H1 (cell line): Measurements from ENCODE around the gene CDYL2. TPM values are rescaled to one million over a fixed set of nuclear protein-coding genes. Genes with fewer than 3 reads are reported as not detected.

ENCODE experiments used
- CTCF ChIA-PET: fragments of 300-600 bp; sonication (Branson Sonifier 250); formaldehyde crosslinking; loops from one replicate; lab custom pipeline; 2021; ENCODE audit not compliant: partially characterized antibody; lab: Charles Lee
- POLR2A ChIA-PET: fragments of 300-600 bp; sonication (Branson Sonifier 250); formaldehyde crosslinking; loops from one replicate; lab custom pipeline; 2021; ENCODE audit warnings: inconsistent platforms; ENCODE audit not compliant: partially characterized antibody; lab: Charles Lee
- DNase-seq, 2 experiments: peaks; one replicate each; pipeline versions ENCODE4 v3.0.0 to v3.0.0-alpha.2; 2010 to 2022; ENCODE audit warnings: low spot score in 2 of 2, low read depth in 1 of 2, mixed read lengths in 1 of 2
- FAIRE-seq: peaks from 2 replicates; lab custom pipeline; 2011; peaks lifted over from hg19 to GRCh38; lab: Jason Lieb, UNC
- H2AFZ ChIP-seq: 2 replicates; pipeline ENCODE4 v1.8.1; 2012; ENCODE audit warnings: low read length, inconsistent platforms
- H2AK5ac ChIP-seq: 2 replicates; pipeline ENCODE4 v1.6.1; 2013; ENCODE audit warnings: low read depth, low read length
- H2BK120ac ChIP-seq: replicated peaks from 2 replicates; pipeline ENCODE3; 2013; ENCODE audit warnings: low read depth, low read length, inconsistent platforms
- H2BK12ac ChIP-seq: 2 replicates; pipeline ENCODE4 v1.6.1; 2013; ENCODE audit warnings: low read depth, low read length
- H2BK15ac ChIP-seq: 2 replicates; pipeline ENCODE4 v1.6.1; 2013; ENCODE audit warnings: low read length
- H2BK20ac ChIP-seq: 2 replicates; pipeline ENCODE4 v1.6.1; 2013; ENCODE audit warnings: low read length
- H2BK5ac ChIP-seq: 2 replicates; pipeline ENCODE4 v1.6.1; 2013; ENCODE audit warnings: low read depth, low read length
- H3K14ac ChIP-seq: 2 replicates; pipeline ENCODE4 v1.6.1; 2013; ENCODE audit warnings: inconsistent platforms; ENCODE audit not compliant: insufficient read length
- H3K18ac ChIP-seq: 2 replicates; pipeline ENCODE4 v1.6.1; 2013; ENCODE audit warnings: low read length; ENCODE audit errors: extremely low read depth
- H3K23ac ChIP-seq: 2 replicates; pipeline ENCODE4 v1.6.1; 2013; ENCODE audit warnings: inconsistent platforms; ENCODE audit not compliant: insufficient read length
- H3K23me2 ChIP-seq: 2 replicates; pipeline ENCODE4 v1.6.1; 2013; ENCODE audit warnings: low read depth, low read length
- H3K27ac ChIP-seq: 2 replicates; pipeline ENCODE4 v1.6.1; 2011; ENCODE audit warnings: low read depth, low read length, inconsistent platforms
- H3K27me3 ChIP-seq, 4 experiments: replicated peaks in 1 of 4; 1 replicate in 1 of 4; 2 replicates in 3 of 4; pipeline versions ENCODE4 v1.6.1 to v1.8.1; 2011 to 2013; ENCODE audit warnings: low read length in 3 of 4, mild to moderate bottlenecking in 3 of 4, inconsistent platforms in 2 of 4, mixed read lengths in 2 of 4, moderate library complexity in 1 of 4; ENCODE audit not compliant: control insufficient read depth in 3 of 4, insufficient read depth in 3 of 4; ENCODE audit errors: extremely low read depth in 1 of 4
- H3K36me3 ChIP-seq, 4 experiments: 2 replicates each; pipeline versions ENCODE4 v1.6.1 to v1.8.1; 2011 to 2013; ENCODE audit warnings: mild to moderate bottlenecking in 4 of 4, low read length in 3 of 4, moderate library complexity in 2 of 4, control low read depth in 1 of 4, inconsistent platforms in 1 of 4; ENCODE audit not compliant: insufficient read depth in 4 of 4, control insufficient read depth in 2 of 4
- H3K4ac ChIP-seq: replicated peaks from 2 replicates; pipeline ENCODE3; 2013; ENCODE audit warnings: low read length, low read depth, mixed read lengths, inconsistent platforms; ENCODE audit not compliant: insufficient read length
- H3K4me1 ChIP-seq, 4 experiments: replicated peaks in 1 of 4; 1 replicate in 1 of 4; 2 replicates in 3 of 4; pipeline versions ENCODE4 v1.6.1 to v1.8.1; 2011 to 2013; ENCODE audit warnings: low read length in 3 of 4, inconsistent platforms in 2 of 4, mixed read lengths in 1 of 4; ENCODE audit not compliant: insufficient read depth in 4 of 4, control insufficient read depth in 3 of 4
- H3K4me2 ChIP-seq, 2 experiments: 2 replicates each; pipeline versions ENCODE4 v1.6.1 to v1.8.1; 2011 to 2013; ENCODE audit warnings: low read depth in 2 of 2, low read length in 2 of 2, control low read depth in 1 of 2, inconsistent platforms in 1 of 2, mild to moderate bottlenecking in 1 of 2; ENCODE audit not compliant: insufficient read depth in 1 of 2
- H3K4me3 ChIP-seq, 4 experiments: fragments of 200-600, 300-600 bp in 1 of 4; sonication (generic), shearing (Covaris generic), sonication (Bioruptor Twin) in 1 of 4; 2 replicates each; pipeline versions ENCODE4 v1.5.1 to v1.8.1; 2011 to 2016; ENCODE audit warnings: low read length in 4 of 4, low read depth in 3 of 4, control low read depth in 2 of 4, inconsistent platforms in 2 of 4, mild to moderate bottlenecking in 2 of 4, mixed read lengths in 1 of 4, moderate library complexity in 1 of 4; ENCODE audit not compliant: insufficient read depth in 2 of 4; ENCODE audit errors: extremely low read depth in 1 of 4
- H3K56ac ChIP-seq: replicated peaks from 2 replicates; pipeline ENCODE3; 2013; ENCODE audit warnings: low read depth, mild to moderate bottlenecking, mixed read lengths, low read length, inconsistent platforms; ENCODE audit not compliant: insufficient read length
- H3K79me1 ChIP-seq: 2 replicates; pipeline ENCODE4 v1.6.1; 2013; ENCODE audit warnings: low read depth, low read length, control low read depth
- H3K79me2 ChIP-seq, 2 experiments: 2 replicates each; pipeline versions ENCODE4 v1.6.1 to v1.8.1; 2012 to 2013; ENCODE audit warnings: low read length in 2 of 2, mild to moderate bottlenecking in 2 of 2, inconsistent platforms in 1 of 2; ENCODE audit not compliant: insufficient read depth in 2 of 2, control insufficient read depth in 1 of 2
- H3K9ac ChIP-seq, 4 experiments: replicated peaks in 1 of 4; 1 replicate in 1 of 4; 2 replicates in 3 of 4; pipeline versions ENCODE4 v1.6.1 to v1.8.1; 2011 to 2013; ENCODE audit warnings: low read depth in 3 of 4, low read length in 3 of 4, control low read depth in 2 of 4, mild to moderate bottlenecking in 2 of 4, moderate library complexity in 2 of 4, inconsistent platforms in 1 of 4; ENCODE audit errors: extremely low read depth in 1 of 4
- H3K9me3 ChIP-seq, 2 experiments: 2 replicates each; pipeline versions ENCODE4 v1.6.1 to v1.8.1; 2012 to 2013; ENCODE audit warnings: mild to moderate bottlenecking in 2 of 2, moderate library complexity in 2 of 2, control low read depth in 1 of 2, inconsistent platforms in 1 of 2, low read depth in 1 of 2, low read length in 1 of 2, mixed read lengths in 1 of 2; ENCODE audit not compliant: insufficient read depth in 2 of 2
- H4K20me1 ChIP-seq, 2 experiments: replicated peaks in 1 of 2; 2 replicates each; pipeline versions ENCODE3 to v1.8.1; 2011 to 2013; ENCODE audit warnings: inconsistent platforms in 2 of 2, low read length in 2 of 2, mild to moderate bottlenecking in 1 of 2; ENCODE audit not compliant: insufficient read depth in 2 of 2, control insufficient read depth in 1 of 2
- H4K5ac ChIP-seq: 2 replicates; pipeline ENCODE4 v1.6.1; 2013; ENCODE audit warnings: low read length, low read depth, mixed read lengths, inconsistent platforms; ENCODE audit not compliant: insufficient read length
- H4K8ac ChIP-seq: 2 replicates; pipeline ENCODE4 v1.8.0; 2013; ENCODE audit warnings: mild to moderate bottlenecking, moderate library complexity, low read length, inconsistent platforms; ENCODE audit not compliant: insufficient read depth; ENCODE audit errors: extremely low read depth
- H4K91ac ChIP-seq: replicated peaks from 2 replicates; pipeline ENCODE3; 2013; ENCODE audit warnings: low read length, mixed read lengths, inconsistent platforms; ENCODE audit not compliant: insufficient read length
- BCL11A ChIP-seq, 2 experiments: IDR thresholded peaks; one replicate each; pipeline ENCODE4 v1.6.1; 2011; ENCODE audit warnings: low read depth in 2 of 2, low read length in 2 of 2, mild to moderate bottlenecking in 2 of 2
- HDAC2 ChIP-seq, 2 experiments: fragments of 300-600 bp in 1 of 2; sonication (generic) in 1 of 2; IDR thresholded peaks; 2 replicates each; pipeline ENCODE4 v1.6.1; 2011 to 2012; ENCODE audit warnings: low read depth in 2 of 2, low read length in 2 of 2, mild to moderate bottlenecking in 2 of 2, moderate library complexity in 2 of 2, borderline replicate concordance in 1 of 2, inconsistent platforms in 1 of 2
- RAD21 ChIP-seq, 2 experiments: IDR thresholded peaks in 1 of 2; conservative IDR thresholded peaks in 1 of 2; 2 replicates each; pipeline ENCODE4 v1.6.1; 2011; ENCODE audit warnings: low read depth in 2 of 2, low read length in 2 of 2, improper control_type of control experiment in 1 of 2, inconsistent platforms in 1 of 2, mild to moderate bottlenecking in 1 of 2, moderate library complexity in 1 of 2
- RFX5 ChIP-seq: IDR thresholded peaks from 2 replicates; pipeline ENCODE4 v1.6.1; 2011; ENCODE audit warnings: low read depth, low read length, improper control_type of control experiment, borderline replicate concordance
- SIN3A ChIP-seq, 2 experiments: IDR thresholded peaks in 1 of 2; conservative IDR thresholded peaks in 1 of 2; 2 replicates each; pipeline ENCODE4 v1.6.1; 2011 to 2012; ENCODE audit warnings: low read length in 2 of 2, improper control_type of control experiment in 1 of 2, low read depth in 1 of 2, mild to moderate bottlenecking in 1 of 2
- TCF12 ChIP-seq: IDR thresholded peaks from 2 replicates; pipeline ENCODE4 v1.6.1; 2011; ENCODE audit warnings: low read depth, mild to moderate bottlenecking, low read length
- TEAD4 ChIP-seq: IDR thresholded peaks from 2 replicates; pipeline ENCODE4 v1.6.1; 2012; ENCODE audit warnings: low read depth, low read length, inconsistent platforms, mixed read lengths
- WGBS, 2 experiments: shearing (Covaris generic) in 1 of 2; methylation state at CpG; one replicate each; pipeline versions ENCODE4 v1.1.6 to v1.1.7; 2013 to 2015; ENCODE audit warnings: low lambda C conversion rate in 2 of 2, mixed read lengths in 2 of 2, inconsistent platforms in 1 of 2, low coverage in 1 of 2, missing lambda C conversion rate in 1 of 2; ENCODE audit not compliant: insufficient replicate concordance in 2 of 2, insufficient coverage in 1 of 2, insufficient read length in 1 of 2; ENCODE audit errors: extremely low coverage in 1 of 2, missing lambda C conversion rate in 1 of 2; 5-methylcytosine and 5-hydroxymethylcytosine counted together
- polyA plus RNA-seq, 7 experiments: library from polyadenylated mRNA; depleted of rRNA in 3 of 7; stranded (reverse) in 5 of 7; unstranded in 2 of 7; fragments of >200 nt in 5 of 7; fragments of 200-250 nt in 2 of 7; gene quantifications; 1 replicate in 5 of 7; 2 replicates in 1 of 7; 4 replicates in 1 of 7; pipeline versions ENCODE4 v1.2.1 to v1.2.3, GENCODE V29; 2011 to 2013; ENCODE audit warnings: missing spikeins in 2 of 7, mixed read lengths in 2 of 7
- total RNA-seq: library from RNA; stranded (reverse); fragmentation: NEBNext Ultra II Directional; extraction: Animal tissue kit (Norgen Biotek cat#: 25700); gene quantifications from 2 replicates; pipeline ENCODE4 v1.2.1, GENCODE V29; 2021

CDYL2 gene
- total and polyA plus RNA-seq, 2 of the 8 experiments (the other 6 are each of a cell fraction or from before 2014, with no cell fraction given), result 0.33 to 5.3 TPM

DNA sequence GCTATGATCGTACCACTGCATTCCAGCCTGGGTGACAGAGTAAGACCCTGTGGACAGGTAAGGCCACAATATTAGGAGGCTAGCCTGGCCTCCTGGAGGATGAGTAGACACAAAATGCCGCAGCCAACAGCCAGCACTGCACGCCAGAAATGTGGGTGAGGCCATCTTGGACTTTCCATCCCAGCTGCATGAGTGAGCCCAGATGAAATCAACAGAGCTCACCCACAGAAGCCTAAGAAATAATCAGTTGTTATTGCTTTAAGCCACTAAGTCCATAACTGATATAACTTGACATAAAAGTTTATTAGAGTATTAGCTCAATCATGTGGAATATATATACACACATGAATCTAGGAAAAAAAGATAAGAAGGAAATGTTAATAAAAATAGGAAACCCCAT lies 101.7 kb downstream of the CDYL2 start:
- Histone ChIP-seq H2AK5ac (0 out of 2 replicates have a peak overlapping the region, but pooled peaks have one; percentile 24), H3K23ac (no peak overlapping the region), H3K4me3 (no peak overlapping the region), H3K9me3 (peaks cover 10 to 37% of the 10 kb centered on the region in 2 experiments; a peak in 3 of 4 replicates), H2BK20ac (no peak overlapping the region), H3K36me3 (no peaks in the 10 kb centered on the region), H4K91ac (no peak overlapping the region), H2BK120ac (no peak overlapping the region), H4K20me1 (no peaks in the 10 kb centered on the region), H3K27ac (no peak overlapping the region), H2BK15ac (no peak overlapping the region), H3K79me1 (no peaks in the 10 kb centered on the region), H3K4ac (no peak overlapping the region), H2BK12ac (no peak overlapping the region), H3K79me2 (no peaks in the 10 kb centered on the region), H3K27me3 (no peaks in the 10 kb centered on the region), H2AFZ (no peak overlapping the region), H3K14ac (no peak overlapping the region), H4K5ac (no peak overlapping the region), H3K4me2 (no peak overlapping the region), H3K56ac (no peak overlapping the region), H3K4me1 (0 out of 7 replicates have a peak, but pooled peaks cover 0 to 3% (median 0%) of the 10 kb centered on the region in 4 experiments), H2BK5ac (no peak overlapping the region), H4K8ac (no peak overlapping the region; the same call in 1 of the 2 replicates), H3K9ac (no peak overlapping the region), H3K18ac (no peak overlapping the region), H3K23me2 (no peaks in the 10 kb centered on the region; the same call in 1 of the 2 replicates)
- WGBS, 2 experiments, result 94% methylated on average over 3 of the region's 3 CpGs; no CpG with 5 or more reads in 1 of the 2 experiments
- ChIA-PET POLR2A (no interaction called here), CTCF (no interaction called here)
- DNase-seq, result no peak
- no peak for FAIRE-seq
- TF ChIP-seq HDAC2 (IDR thresholded peaks at IDR 0.05; ENCODE audit: borderline replicate concordance in 1 of 2, low read depth in 2 of 2, low read length in 2 of 2) (no peak), RFX5 (no peak), TEAD4 (no peak), RAD21 (IDR thresholded peaks at IDR 0.05 in 1 of 2, conservative IDR thresholded peaks at IDR 0.05 in 1 of 2; ENCODE audit: low read depth in 2 of 2, low read length in 2 of 2) (no peak), TCF12 (no peak), SIN3A (conservative IDR thresholded peaks at IDR 0.05 in 1 of 2, IDR thresholded peaks at IDR 0.05 in 1 of 2; ENCODE audit: low read depth in 1 of 2, low read length in 2 of 2) (no peak), BCL11A (IDR thresholded peaks at IDR 0.05; ENCODE audit: low read depth in 2 of 2, low read length in 2 of 2) (no peak)
